GM21786 (cell line): ENCODE data around the gene SF1.

Experiments used
- ATAC-seq: cut with Tn5 transposase; IDR thresholded peaks from one replicate; pipeline ENCODE4 v1.9.1; 2021; ENCODE audit not compliant: unreplicated experiment

Gene SF1

DNA sequence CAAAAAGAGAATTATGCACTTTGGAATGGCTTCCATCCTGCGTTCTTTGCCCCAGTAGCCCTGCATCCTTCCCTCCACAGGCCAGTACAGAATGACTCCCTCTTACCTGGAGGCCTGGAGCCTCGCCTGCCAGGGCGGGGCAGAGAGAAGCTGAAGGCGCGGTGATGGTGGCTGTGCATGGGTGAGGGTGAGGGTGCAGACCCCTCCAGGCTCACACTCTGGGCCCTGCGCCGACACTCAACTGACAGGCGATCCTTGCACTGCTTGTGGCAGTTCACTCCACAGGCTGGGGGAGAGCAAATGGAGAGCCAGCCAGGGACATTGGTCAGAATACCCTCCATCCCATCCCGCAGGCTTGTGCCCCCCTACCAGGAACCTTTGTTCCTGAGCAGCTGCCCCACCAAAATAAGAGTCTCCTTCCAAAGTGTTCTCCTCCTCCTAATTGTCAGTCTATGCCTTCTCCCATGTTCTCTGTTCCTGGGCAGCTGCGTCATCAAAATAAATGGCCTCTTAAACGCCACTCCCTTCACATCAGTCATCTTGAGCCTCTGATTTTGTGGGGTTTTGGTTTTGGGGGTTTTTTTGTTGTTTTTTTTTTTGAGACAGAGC is 49.5 kb downstream of the SF1 start:
- no peak for ATAC-seq

GRCh38 chr11:64726867-64727530 is 51.3 kb downstream of the SF1 start:
- no peak for ATAC-seq

GRCh38 chr11:64726211-64726641 is 52.1 kb downstream of the SF1 start:
- ATAC-seq: no peak

GRCh38 chr11:64724863-64725532 is 53.3 kb downstream of the SF1 start:
- ATAC-seq: no peak

GRCh38 chr11:64723907-64724862 is 54.2 kb downstream of the SF1 start:
- ATAC-seq: no peak

DNA sequence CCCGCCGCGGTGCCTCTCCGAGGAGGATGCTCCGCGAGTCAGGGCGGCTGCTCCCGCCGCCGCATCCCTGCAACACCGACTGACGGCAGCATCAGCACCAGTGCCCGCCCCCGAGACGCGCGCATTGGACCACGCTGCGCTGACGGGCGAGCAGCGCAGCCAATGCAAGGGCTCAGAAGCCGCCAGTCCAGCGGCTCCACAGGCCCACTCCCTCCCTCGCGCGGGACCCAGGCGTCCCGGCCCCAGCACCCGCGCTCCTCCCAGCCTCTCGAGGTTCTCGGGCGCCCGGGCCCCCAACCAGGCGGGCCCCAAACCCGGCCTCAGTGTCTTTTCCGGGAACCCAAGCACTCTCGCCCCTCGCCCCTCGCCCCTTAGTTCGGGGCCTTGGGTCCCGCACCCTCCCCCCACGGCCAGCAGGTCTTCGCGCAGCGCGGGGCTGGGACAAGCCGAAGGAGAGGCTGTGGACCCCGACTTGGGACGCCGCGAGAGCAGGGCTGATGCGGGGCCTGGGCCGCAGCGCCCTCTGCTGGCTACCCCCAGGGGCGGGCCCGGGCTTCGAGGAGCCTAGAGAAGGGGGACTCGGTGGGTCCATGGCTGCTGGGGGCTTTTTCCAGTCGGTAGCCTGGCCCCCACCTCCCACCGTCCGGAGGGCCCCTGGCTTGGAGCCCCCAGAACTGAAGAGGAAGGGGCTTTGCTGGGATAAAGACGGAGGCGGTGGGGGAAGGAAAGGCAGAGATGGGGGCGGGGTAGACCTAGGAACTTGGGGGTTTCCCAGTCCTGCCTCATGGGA is 55.0 kb downstream of the SF1 start, which contains the start of gene NRXN2:
TSS of gene NRXN2 (minus strand) at position 81 of the 790 bp plus-strand sequence. CDS start 9,498 bp downstream, outside the sequence.
- ATAC-seq: peak; percentile 80

GRCh38 chr11:64722141-64723065 is 55.9 kb downstream of the SF1 start:
- ATAC-seq: no peak

DNA sequence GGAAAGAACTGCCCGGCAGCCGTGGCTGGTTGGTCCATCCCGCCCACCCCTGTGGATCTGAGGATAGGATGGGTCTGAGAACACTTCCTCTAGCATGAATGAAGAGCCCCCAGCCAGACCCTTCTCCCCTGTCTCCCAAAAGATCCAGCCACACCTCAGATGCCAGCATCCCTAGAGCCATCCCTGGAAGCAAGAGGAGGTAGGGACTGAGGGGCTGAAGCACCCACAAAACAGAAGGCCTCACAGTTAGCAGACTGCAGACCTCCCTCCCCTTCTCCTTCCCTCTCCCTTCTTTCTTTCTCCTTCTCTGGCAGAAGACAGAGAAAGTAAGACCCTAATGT is 57.0 kb downstream of the SF1 start:
- no peak for ATAC-seq

- ATAC-seq: no peak
These were observed 57.5 kb downstream of the SF1 start for GRCh38 chr11:64720640-64721358.

DNA sequence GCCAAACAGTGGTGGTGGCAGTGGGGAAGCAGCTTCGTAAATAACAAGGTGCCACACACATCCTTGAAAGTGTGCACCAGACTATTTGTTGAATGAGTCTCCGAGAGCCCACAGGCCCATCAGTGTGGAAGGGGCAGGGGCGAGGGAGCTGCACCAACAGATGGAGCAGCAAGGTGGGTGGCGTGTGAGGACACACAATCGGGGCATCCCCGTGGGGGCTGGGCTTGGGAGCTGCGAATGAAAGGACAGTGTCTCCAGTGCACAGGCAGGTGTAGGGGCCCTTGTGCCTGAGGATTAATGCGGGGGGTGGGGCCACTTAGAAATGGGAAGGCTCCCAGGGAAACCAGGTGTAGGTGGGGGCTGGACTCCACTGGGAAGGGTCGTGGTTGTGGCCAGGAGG is 58.2 kb downstream of the SF1 start:
- no peak for ATAC-seq

GRCh38 chr11:64719406-64719805 is 58.9 kb downstream of the SF1 start:
- no peak for ATAC-seq

DNA sequence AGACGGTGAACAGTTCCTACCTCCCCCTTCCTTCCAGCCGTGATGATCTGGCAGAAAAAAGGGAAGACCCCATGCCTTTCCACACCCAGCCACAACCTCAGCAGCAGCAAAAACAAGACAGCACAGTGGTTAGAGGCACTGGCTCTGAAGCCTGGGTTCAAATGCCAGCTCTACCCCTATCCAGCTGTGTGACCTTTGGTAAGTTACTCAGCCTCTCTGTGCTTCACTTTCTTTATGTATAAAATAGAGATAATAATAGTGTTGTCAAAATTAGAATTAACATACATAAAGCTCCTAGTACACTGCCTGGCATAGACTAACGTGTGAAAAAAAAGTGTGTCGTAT is 59.6 kb downstream of the SF1 start:
- ATAC-seq: no peak

- no peak for ATAC-seq
These were observed 60.1 kb downstream of the SF1 start for GRCh38 chr11:64718084-64718779.

- ATAC-seq: no peak
These were observed 61.1 kb downstream of the SF1 start for GRCh38 chr11:64717268-64717578.

- ATAC-seq: no peak
These were observed 61.7 kb downstream of the SF1 start for GRCh38 chr11:64716473-64717267.

DNA sequence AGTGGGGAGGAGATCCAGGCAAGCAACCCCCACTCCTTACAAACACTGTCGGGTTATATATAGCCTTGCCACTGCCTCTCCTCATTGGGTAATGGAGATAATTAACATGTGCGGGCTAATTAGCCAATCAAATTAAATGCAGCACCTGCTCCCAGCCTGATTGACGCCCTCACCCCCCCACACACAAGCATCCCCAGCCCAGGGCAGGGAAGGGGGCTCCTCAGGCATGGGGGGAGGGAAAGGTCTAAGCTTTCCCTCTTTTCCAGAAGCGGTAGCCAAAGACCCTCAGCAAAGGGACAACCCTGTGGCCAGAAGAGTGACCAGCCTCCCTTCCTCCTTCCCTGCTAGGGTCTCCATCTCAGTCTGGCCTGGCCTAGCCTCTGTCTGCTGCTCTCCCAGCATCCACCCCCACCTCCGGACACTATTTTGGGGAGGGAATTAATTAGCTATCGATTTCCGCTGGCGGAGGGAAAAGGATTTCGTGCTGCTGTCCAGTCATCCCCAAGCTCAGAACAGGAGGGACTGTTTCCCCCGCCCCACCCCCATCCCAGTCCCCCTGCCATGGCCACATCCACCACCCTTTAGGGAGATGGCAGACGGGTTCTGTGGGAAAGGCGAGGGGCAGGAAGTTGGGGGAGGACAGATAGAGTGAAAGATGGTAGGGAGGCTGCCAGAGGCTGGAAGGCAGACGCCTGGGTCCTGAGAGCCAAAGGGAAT is 62.4 kb downstream of the SF1 start:
- no peak for ATAC-seq

DNA sequence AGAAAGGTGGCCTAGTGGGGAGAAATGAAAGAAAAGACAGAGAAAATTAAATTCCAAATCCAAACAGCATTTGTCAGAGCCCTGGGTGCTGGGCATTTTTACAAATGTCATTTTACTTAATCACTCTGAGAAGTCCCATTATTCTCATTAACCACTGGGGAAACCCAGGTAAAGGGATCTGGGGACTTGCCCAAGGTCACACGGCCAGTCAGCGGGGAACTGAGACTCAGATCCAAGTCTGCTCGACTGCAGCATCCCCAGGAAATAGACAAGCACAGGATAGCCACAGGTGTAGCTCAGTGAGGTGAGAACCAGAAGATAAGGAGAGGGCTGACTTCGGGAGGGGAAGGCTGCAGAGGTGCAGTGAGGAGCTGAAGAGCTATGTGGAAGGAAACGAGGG is 63.2 kb downstream of the SF1 start:
- no peak for ATAC-seq
